Fibroblast of villous mesenchyme (primary cell): ENCODE results near the gene ABHD15. TPM values are rescaled to one million over a fixed set of nuclear protein-coding genes. Genes with fewer than 3 reads are reported as not detected.

Experiments
- DNase-seq: peaks from one replicate; pipeline ENCODE4 v3.0.0-alpha.2; 2010; ENCODE audit warnings: low read depth
- H3K4me3 ChIP-seq: 2 replicates; pipeline ENCODE4 v1.5.1; 2011; ENCODE audit warnings: low read depth, mild to moderate bottlenecking, low read length
- CTCF ChIP-seq: IDR thresholded peaks from 2 replicates; pipeline ENCODE4 v1.5.1; 2012; ENCODE audit warnings: low read depth, mild to moderate bottlenecking, low read length; ENCODE audit not compliant: insufficient read depth
- total RNA-seq: library from RNA; depleted of rRNA; stranded (reverse); fragments of >200 nt; gene quantifications from 2 replicates; pipeline ENCODE4 v1.2.3, GENCODE V29; 2012

The ABHD15 gene
- total RNA-seq, 1 donor, result 8.2 TPM

DNA sequence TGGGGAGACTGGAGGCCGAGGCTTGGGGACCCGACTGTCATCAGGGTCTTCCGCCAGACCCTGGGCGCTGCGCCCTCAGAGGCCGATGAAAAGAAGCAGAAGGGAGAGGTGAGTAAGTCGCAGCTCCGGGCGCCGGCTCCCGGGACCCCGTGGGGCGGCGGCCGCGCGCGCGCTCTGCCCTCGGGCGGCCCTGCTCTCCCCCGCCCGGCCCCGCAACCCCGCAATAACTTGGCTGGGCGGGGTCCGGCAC is 392 bp upstream of the ABHD15 start:
- peak overlapping the region; percentile 72 for H3K4me3 ChIP-seq
- no peak for DNase-seq
- TF ChIP-seq CTCF, result no peak

DNA sequence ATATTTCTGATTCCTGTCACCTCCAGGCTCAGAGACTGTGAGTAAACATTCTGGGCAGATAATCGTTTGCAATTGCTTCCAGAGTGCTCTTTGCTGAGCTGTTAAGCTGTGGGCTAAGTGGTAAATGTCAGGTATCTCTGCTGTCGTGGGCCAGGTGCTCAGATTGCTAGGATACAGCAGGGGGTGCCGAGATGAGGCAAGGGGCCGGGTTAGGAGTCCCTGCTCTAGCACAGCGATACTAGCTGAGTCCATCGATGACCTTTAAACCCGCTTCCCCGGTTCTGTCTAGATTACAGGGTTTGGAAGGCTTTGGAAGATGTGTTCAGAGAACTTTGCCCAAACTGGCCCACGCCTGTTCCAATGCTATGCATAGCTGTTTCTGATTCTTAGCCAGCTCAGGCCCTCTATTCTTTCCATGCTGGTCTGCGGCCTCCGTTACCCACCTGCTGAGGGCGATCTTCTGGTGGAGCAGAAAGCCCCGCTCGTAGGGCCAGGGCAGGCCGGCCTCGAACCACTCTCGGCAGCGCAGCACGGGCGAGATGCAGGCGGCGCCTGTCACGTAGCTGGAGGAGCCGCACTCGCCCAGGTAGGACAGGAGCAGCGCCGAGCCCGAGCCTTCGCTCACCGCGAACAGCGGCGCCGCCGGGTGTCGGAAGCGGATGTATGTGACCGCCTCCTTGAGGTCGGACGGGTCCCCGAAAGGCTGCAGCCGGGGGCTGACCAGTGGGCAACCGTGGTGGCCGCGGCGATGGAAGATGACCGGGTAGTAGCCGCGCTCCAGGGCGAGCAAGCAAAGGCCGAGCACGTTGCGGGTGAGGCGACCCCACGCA is 979 bp downstream of the ABHD15 start:
- DNase-seq, result no peak
- H3K4me3 ChIP-seq, result peak overlapping the region; percentile 58
- no peak for TF ChIP-seq CTCF

GRCh38 chr17:29563816-29564215 is 3.0 kb downstream of the ABHD15 start:
- no peak for TF ChIP-seq CTCF
- DNase-seq, result no peak
- no peak overlapping the region for H3K4me3 ChIP-seq

DNA sequence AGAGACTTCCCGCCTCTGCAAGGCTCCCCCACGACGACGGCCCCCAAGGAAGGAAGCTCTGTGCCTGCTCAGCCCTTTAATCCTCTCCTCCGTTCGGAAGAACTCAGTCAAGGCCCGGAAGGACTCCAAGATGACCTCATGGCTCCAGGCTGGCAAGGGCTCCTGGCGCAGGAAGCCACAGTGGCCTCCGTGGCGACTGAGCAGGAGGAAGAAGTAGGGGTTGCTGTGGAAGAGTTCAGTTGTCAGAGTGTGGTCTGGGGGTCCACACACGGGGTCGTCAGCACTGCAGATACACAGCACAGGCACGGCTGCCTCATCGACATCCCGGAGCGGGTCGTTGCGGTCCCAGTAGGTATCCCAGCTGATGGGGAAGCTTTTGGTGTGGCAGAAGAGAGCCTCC is 4.2 kb downstream of the ABHD15 start:
- no peak for TF ChIP-seq CTCF
- no peak overlapping the region for H3K4me3 ChIP-seq
- no peak for DNase-seq

- peak; percentile 67 for DNase-seq
- no peak for TF ChIP-seq CTCF
Observed at GRCh38 chr17:29561554-29562517, 5.0 kb downstream of the ABHD15 start.

GRCh38 chr17:29560316-29560715 is 6.5 kb downstream of the ABHD15 start:
- no peak for TF ChIP-seq CTCF
- DNase-seq, result peak; percentile 19
- no peak overlapping the region for H3K4me3 ChIP-seq

More at GRCh38 chr17:29561554-29562517, 5.0 kb downstream of the ABHD15 start:
- H3K4me3 ChIP-seq, result no peak overlapping the region
